GM19395 (cell line): ENCODE measurements around the gene GPS1.

Experiments
- ATAC-seq: cut with Tn5 transposase; IDR thresholded peaks from one replicate; pipeline ENCODE4 v1.9.1; 2021; ENCODE audit warnings: mild to moderate bottlenecking, moderate library complexity; ENCODE audit not compliant: unreplicated experiment

GPS1 gene

GRCh38 chr17:82086941-82087906, 35.5 kb downstream of the GPS1 start:
- ATAC-seq, result no peak

- ATAC-seq, result no peak
These were observed 36.5 kb downstream of the GPS1 start for GRCh38 chr17:82087961-82088837.

DNA sequence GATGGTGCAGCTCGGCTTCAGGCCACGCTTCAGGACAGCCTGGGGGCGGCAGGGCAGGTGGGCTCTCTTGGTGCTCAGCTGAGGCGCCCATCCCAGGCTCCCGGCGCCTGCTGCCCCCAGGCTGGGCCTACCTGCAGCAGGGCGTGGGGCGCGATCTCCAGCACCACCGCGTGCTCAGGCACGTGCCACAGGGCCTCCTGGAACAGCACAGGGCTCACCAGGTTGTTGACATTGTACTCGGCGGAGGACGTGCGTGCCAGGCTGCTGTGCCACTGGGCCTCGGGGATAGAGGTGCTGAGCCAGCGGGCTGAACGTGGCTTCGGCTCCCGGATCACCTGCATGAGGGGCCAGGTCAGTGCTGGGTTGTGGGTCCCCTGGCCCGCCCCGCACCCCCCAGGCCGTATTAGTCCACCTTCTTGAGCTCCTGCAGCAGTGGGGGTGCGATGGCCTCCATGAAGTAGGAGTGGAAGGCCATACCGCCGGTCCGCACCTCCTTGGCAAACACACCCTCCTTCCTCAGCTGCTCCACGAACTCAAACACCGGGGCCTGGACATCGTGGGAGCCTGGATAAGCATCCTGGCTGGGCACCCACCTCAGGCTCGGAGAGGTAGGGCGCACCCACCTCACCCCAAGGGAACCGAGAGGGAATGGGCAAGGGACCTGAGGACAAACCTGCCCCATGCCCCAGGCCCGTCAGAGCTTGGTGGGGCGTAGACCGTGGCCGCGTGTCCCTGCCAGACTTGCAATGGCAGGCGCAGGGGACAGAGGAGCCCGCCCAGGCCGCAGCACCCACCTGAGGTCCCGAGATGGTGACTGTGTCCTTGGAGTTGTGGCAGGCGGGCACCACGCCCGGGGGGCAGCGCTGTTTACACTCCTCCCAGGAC, 37.4 kb downstream of the GPS1 start:
- ATAC-seq, result no peak

DNA sequence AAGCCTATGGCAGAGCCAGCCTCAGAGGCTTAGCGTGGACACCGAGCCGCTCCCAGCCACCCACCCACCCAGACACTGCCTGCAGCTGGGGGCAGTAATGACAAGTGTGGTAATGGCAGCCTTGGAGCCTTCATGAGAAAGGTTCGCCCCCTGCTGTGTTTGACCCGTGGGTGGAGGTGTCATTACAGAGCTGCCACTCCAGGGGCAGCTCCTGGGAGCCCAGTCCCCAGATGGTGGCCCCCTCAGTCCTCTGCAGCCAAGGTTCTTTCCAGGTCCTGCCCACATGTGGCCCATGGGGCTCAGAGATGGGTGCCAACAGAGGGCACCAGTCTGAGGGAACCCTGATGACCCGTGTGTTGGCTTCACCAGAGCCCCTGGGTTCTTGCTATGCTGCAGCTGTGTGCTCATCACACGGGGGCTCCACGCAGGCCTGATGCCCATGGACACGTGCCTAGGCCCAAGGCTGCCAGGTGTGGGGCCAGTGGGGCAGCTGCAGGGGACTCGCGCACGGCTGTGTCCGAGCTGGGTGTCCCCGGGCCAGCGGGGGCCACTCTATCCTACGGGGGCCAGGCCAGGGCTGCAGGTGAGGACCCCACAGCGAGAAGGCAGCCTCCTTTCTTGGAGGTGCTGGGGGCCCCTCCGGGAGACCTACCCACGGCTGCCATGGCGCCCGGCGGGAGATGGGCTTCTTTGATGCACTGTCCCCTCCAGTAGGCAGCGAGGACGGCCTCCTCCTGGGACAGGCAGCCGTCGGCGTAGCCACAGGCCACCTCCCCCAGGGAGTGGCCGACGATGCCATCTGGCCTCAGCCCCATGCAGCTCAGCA, 38.2 kb downstream of the GPS1 start:
- ATAC-seq, result no peak

DNA sequence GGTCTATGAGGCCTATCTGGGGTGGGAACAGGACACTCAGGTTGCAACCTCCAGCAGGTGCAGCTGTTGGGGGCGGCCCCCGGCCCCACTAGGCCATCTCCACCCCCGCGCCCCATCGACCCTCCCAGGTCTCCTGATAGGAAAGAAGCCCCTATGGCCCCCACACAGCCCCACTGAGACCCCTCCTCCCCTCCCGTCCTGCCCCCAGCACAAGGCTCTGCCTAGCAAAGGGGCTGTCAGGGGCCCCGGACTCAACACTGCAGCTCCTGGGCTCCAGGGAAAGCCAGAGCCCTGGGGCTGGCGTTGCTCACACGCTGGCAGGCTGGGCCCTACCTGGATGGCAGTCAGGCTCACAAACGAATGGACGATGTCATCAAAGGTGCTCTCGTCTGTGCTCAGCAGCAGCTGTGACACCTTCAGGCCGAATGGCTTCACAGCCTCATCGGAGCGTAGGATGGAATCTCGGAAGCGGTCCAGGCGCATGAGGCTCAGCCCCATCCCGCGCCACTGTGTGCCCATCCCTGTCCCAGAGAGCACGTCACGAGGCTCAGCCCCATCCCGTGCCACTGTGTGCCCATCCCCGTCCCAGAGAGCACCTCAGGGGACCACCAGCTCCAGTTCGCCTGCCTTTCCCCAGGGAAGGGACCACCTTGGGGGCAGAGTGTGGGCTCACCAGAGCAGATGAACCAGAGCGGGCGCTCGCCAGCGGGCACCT, 39.0 kb downstream of the GPS1 start:
- no peak for ATAC-seq

- ATAC-seq, result no peak
These were observed 39.8 kb downstream of the GPS1 start for GRCh38 chr17:82091264-82092066.

DNA sequence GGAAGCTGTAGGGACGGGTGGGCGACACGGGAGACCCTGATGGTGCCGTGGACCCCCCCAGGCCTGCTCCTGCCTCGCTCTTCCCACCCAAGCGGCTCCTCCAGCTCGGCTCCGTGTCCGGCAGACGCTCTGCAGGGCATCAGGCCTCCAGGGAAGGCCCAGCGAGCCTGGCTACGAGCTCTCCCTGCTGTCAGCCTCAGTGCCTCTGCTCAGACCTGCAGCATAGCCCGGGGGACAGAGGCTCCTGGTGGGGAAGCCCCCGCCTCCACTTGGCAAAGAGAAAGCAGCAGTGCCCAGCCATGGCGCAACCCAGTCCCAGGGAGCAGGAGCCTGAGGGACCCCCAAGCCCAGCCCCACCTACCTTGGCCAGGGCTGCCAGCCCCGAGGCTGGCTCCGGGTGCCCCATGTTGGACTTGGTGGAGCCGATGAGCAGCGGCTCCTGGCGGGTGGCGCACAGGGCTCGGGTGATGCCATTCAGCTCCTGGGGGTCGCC, 40.4 kb downstream of the GPS1 start:
- ATAC-seq, result no peak

- ATAC-seq, result no peak
These were observed 40.9 kb downstream of the GPS1 start for GRCh38 chr17:82092628-82092994.

DNA sequence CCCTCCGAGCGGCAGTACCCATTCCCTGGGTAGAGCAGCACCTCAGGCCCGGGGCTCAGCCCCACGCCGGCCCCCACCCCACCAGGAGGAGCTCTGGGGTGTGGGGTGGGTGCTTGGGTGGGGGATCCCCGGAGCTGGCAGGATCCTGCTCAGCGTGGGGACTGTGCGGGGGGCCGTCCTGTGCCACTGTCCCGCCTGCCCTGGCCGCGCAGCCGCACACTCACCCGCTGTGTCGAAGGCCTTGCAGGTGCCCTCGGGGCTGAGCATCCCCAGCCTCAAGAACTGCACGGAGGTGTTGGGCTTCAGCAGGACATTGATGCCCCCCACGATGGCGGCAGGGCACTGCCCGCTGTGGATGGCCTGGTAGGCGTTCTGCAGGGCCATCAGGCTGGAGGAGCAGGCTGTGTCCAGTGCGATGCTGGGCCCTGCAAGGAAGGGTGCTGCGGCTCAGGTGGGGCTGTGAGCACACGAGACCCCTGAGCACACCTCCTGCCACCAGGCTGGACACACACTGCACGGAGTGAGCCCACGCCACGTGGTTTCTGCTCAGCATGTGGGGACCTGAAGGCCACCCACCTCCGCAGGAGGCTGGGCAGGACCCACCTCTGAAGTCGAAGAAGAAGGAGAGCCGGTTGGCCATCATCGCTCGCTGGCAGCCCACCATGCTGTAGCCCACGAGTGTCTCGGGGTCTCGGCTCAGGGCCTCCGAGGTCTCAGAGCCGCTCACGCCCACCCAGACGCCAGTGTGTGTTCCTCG, 41.5 kb downstream of the GPS1 start:
- ATAC-seq, result no peak

GRCh38 chr17:82094931-82095776, 43.5 kb downstream of the GPS1 start:
- no peak for ATAC-seq

- no peak for ATAC-seq
These were observed 44.3 kb downstream of the GPS1 start for GRCh38 chr17:82095777-82096708.

DNA sequence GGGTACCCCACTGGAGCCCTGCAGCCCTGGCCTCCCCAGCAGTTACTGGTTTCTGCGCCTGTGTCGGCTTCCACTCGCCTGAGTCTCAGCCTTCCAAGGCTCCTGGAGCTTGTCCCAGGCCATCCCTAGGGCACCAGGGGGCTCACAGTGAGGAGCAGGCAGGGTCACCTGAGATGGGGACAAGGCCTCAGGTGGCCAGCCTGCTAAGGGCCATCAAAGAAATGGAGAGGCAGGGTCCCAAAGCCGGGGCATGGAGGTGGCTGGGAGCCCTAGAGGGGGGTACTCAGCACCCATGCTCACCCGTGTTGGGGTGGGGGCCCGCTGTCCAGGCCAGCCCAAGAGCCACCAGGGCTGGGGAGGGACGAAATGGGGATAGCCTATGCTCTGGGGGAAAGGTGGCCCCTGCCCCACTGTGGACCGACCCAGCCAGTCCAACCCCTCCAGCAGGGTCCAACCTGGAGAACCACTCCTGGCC, 45.0 kb downstream of the GPS1 start:
- ATAC-seq, result no peak

DNA sequence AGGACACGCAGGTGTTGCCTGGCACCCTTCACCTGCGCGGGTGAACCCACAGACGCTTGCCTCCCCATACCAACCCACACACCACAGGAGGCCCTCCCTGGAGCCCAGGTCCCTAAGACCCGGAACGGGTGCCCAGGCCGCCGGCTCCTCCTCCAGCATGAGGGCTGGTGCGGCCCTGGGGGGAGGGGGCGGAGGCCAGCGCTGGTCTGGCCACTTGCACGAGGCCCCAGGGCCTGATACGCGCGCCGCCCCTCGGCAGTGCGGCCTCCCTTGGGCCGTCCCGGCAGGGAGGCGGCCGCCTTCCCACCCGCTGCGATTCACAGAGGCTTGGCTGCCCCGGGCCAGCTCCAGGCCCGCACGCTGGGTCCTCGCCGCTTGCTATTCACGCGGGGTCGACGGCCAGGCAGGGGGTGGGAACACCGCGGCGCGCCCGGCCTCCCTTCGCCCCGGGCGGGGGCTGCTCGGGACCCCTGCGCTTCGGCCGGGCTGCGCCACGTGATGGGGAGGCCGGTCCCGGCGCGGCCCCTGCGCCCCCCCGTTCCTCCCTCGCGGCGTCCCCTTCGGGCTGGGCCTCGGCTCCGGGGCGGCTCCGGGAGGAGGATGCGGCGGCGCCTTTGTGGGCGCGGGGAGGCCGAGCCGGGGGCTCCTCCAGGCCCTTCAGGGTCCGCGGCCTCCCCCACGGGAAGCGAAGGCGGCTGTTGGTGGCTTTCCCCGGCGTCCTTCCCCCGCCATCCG, 45.7 kb downstream of the GPS1 start:
- no peak for ATAC-seq

- no peak for ATAC-seq
These were observed 46.1 kb downstream of the GPS1 start for GRCh38 chr17:82097919-82098168.
